Activated T-helper 2 cell treated with anti-CD3 and anti-CD28 coated beads, Interferon-gamma antibody, Interleukin-2, Interleukin-4, amounts not matched to agents 10 μg/mL and 5 μg/mL and 100 μg/mL, durations not matched to agents 14 hours and 24 hours and 36 hours (primary cell): Measurements from ENCODE around the gene CAVIN2. TPM values are rescaled to one million over a fixed set of nuclear protein-coding genes. Genes with fewer than 3 reads are reported as not detected.

Source experiments
- DNase-seq: peaks from one replicate; pipeline ENCODE4 v3.0.0; 2021; ENCODE audit warnings: low spot score
- H3K27ac Mint-ChIP-seq: one replicate; pipeline ENCODE4 v1.8.0; 2021; ENCODE audit warnings: mixed read lengths
- H3K27me3 Mint-ChIP-seq: one replicate; pipeline ENCODE4 v1.8.0; 2021; ENCODE audit warnings: low read depth, mixed read lengths
- H3K36me3 Mint-ChIP-seq: one replicate; pipeline ENCODE4 v1.8.0; 2021; ENCODE audit warnings: low read depth, mixed read lengths
- H3K4me1 Mint-ChIP-seq: one replicate; pipeline ENCODE4 v1.8.0; 2021; ENCODE audit warnings: low read depth, mixed read lengths
- H3K4me3 Mint-ChIP-seq: one replicate; pipeline ENCODE4 v1.8.0; 2021; ENCODE audit warnings: low read depth, mild to moderate bottlenecking, moderate library complexity, mixed read lengths
- H3K9me3 Mint-ChIP-seq: one replicate; pipeline ENCODE4 v1.8.0; 2021; ENCODE audit warnings: mixed read lengths
- intact Hi-C: fragments of 100-400 bp; cut with micrococcal nuclease; formaldehyde crosslinking; loops from one replicate; pipeline ENCODE4 v1.15.1; 2023
- total RNA-seq: library from RNA; stranded (reverse); gene quantifications from 2 replicates; pipeline ENCODE4 v1.2.3, GENCODE V29; 2022

The CAVIN2 gene
- total RNA-seq, 1 donor from 2014 or later, result not detected

DNA sequence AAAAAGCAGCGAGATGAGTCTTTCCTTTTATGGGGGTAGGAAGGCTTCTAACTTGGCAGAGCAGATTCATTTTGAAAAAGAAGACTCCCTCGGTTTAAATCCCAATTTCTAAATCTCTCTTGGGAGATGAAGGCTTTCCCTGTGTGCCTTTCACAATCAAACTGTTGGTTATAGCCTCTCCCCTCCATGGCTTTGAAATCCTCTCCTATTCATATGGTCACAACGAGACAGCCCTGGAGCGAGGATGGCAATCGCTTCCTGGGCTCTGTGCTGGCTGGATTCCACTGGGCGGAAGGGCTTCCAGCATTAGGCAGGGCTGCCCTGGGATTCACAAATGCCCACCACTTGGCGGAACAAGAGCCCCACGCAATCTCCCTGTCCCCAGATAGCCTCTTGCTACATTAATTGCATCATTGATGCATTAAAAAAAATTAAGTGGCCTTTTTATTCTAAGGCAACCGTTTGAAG lies 1.6 kb downstream of the CAVIN2 start:
- intact Hi-C loops, result no loop called here
- peaks cover 44% of the 10 kb centered on the region for H3K27me3 Mint-ChIP-seq
- DNase-seq, result no peak
- no peaks in the 10 kb centered on the region for H3K9me3 Mint-ChIP-seq
- H3K27ac Mint-ChIP-seq, result no peak overlapping the region
- H3K36me3 Mint-ChIP-seq, result no peaks in the 10 kb centered on the region
- H3K4me3 Mint-ChIP-seq, result no peak overlapping the region
- H3K4me1 Mint-ChIP-seq, result no peaks in the 10 kb centered on the region

DNA sequence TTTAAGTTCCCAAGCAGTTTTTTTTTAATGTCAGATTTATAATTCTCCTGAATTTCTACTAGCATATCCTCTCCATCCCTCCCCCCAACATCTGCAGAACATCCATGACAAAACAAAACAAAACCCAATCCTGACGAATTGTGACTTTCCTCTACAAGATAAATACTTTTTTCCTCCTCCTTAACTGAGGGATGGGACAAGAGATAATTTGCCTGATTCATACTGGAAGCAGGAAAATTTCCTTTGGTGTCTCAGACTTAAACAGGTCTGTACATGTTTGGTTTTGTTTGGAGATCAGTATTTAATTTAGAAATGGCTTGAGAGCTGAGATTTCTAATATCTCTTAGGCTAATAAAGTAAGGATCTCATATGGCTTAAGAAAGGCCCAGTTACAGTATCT lies 2.2 kb downstream of the CAVIN2 start:
- DNase-seq, result no peak
- intact Hi-C loops, result no loop called here
- peaks cover 46% of the 10 kb centered on the region for H3K27me3 Mint-ChIP-seq
- no peaks in the 10 kb centered on the region for H3K4me1 Mint-ChIP-seq
- H3K9me3 Mint-ChIP-seq, result no peaks in the 10 kb centered on the region
- H3K36me3 Mint-ChIP-seq, result no peaks in the 10 kb centered on the region
- no peak overlapping the region for H3K4me3 Mint-ChIP-seq
- no peak overlapping the region for H3K27ac Mint-ChIP-seq

DNA sequence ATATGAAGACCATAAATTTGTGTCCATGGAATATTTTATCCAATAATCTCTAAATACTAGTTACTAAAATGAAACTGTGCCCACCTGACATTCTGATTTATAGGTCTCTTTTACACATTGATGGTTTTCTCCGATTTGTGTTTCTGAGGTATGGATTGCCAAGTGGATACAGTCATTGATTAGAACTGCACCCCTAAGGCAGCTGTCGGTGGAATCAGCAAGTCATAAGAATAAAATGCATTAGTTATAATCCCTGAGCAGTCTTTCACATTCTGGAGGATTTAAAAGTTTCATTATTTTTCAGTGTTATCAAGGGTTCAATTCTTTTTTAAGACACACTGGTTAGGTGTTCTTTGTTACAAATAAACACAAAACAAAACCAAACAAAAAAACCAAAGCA lies 6.0 kb downstream of the CAVIN2 start:
- H3K4me1 Mint-ChIP-seq, result no peaks in the 10 kb centered on the region
- no peaks in the 10 kb centered on the region for H3K36me3 Mint-ChIP-seq
- no peaks in the 10 kb centered on the region for H3K9me3 Mint-ChIP-seq
- no peak for DNase-seq
- H3K27me3 Mint-ChIP-seq, result peaks cover 39% of the 10 kb centered on the region
- intact Hi-C loops, result no loop called here
- H3K4me3 Mint-ChIP-seq, result no peak overlapping the region
- no peak overlapping the region for H3K27ac Mint-ChIP-seq

DNA sequence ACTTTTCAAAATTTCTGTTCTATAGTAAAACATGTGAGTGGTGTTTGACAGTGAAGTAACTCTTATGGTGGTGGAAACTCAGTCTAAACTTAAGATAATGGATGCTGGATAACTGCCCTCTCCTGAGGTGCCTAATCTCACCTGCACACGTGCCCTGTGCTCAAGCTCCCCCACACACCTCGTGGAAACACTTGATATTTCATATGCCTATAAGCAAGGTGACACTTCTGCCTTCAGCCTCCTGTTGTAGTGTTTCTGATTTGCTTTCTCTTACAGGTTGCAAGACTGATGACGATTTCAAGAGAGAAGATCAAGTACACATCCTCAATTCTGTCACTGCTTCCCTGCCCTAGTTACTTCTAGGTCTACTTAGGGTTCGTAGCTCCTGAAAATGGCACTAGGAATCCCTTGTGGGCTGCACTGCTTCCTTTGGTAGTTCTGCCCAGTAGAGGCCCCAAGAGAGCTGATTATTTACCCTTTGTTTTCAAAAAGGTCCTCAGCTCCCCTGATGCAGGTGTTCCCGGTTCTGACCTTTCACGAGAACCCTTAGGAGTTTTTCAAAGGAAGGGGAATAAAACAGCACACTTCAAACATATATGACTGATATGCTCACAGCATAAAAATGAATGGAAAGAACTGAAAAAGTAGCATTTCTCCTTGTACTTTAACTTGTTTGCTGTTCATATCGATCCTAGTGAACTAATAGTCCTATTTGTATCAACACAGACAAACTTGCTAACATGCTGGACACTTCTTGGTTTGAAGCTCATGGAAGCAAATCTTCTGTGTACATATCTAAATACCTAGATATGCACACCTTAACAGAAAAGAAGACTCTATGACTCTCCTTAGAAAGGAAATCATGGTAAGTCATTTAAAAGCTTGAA lies 6.7 kb downstream of the CAVIN2 start:
- H3K36me3 Mint-ChIP-seq, result no peaks in the 10 kb centered on the region
- intact Hi-C loops, result no loop called here
- peaks cover 34% of the 10 kb centered on the region for H3K27me3 Mint-ChIP-seq
- no peak overlapping the region for H3K27ac Mint-ChIP-seq
- no peaks in the 10 kb centered on the region for H3K4me1 Mint-ChIP-seq
- no peak overlapping the region for H3K4me3 Mint-ChIP-seq
- H3K9me3 Mint-ChIP-seq, result no peaks in the 10 kb centered on the region
- no peak for DNase-seq

DNA sequence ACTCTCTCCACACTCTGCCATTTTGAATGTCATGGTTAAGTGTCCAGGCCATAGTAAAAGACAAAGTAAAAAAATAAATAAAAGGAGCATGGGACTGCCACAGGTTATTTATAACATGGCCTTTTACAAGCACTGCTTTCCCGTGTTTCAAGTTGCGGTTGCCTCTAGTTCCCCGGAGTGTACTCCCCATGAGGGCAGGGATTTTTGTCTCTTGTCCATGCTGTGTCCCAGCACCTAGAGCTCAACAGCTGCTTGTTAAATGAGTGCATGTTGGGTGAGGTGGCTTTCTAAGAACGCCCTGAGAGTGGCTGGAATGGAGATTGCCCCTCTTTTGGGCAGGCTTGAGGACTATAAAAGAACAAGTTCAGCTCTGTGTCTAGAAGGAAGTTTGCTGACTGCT lies 8.4 kb downstream of the CAVIN2 start:
- peaks cover 27% of the 10 kb centered on the region for H3K27me3 Mint-ChIP-seq
- no peak overlapping the region for H3K4me3 Mint-ChIP-seq
- no peaks in the 10 kb centered on the region for H3K9me3 Mint-ChIP-seq

DNA sequence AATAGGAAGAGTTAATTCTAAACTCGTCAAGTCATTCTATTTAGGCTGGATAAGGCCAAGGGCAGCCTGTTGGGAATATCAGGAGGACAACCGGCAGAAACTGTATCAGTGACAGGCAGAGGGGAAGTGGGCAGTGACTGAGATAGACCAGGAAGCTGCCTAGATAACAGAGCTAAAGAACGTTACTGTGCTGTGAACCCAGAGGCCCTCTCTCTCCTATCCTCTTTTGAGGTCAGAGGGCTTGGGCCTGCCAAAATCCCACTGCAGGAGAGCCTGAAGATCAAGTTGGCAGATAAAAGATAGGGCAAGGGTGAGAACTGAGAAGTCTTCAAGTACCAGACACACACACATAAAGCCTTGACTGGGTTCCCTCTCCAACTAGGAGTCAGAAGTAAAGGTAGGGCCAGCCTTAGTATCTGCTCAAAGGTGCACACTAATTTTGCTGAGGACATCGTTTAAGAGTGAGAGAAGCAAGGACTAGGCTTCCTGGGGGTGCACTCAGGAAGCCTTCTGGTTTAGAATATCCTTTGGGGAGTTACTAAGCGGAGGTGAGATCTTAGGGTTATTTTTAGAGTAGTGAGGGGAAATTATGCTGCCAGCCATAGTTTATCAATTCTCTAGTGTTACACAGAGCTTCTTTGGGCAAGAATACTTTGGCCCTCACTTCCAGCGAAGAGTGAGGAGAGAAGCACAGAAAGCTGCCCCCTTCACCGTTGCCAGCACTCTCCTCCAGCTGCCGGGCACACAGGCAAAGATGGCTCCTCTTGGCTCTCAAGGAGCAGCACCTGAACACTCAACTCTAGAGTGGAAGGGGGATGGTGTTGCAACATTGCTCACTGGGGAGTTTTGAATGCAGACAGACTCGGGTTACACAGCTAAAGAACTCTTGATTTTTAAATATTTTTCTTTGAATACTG lies 9.8 kb downstream of the CAVIN2 start:
- Mint-ChIP-seq H3K27me3 (peaks cover 31% of the 10 kb centered on the region), H3K4me3 (no peak overlapping the region), H3K36me3 (no peaks in the 10 kb centered on the region), H3K9me3 (no peaks in the 10 kb centered on the region), H3K4me1 (no peaks in the 10 kb centered on the region), H3K27ac (no peak overlapping the region)
- no peak for DNase-seq
- intact Hi-C loops, result no loop called here

More for the DNA sequence above, 8.4 kb downstream of the CAVIN2 start:
- no peak overlapping the region for H3K27ac Mint-ChIP-seq
- intact Hi-C loops, result no loop called here
- H3K4me1 Mint-ChIP-seq, result no peaks in the 10 kb centered on the region
- no peak for DNase-seq
- H3K36me3 Mint-ChIP-seq, result no peaks in the 10 kb centered on the region

DNA sequence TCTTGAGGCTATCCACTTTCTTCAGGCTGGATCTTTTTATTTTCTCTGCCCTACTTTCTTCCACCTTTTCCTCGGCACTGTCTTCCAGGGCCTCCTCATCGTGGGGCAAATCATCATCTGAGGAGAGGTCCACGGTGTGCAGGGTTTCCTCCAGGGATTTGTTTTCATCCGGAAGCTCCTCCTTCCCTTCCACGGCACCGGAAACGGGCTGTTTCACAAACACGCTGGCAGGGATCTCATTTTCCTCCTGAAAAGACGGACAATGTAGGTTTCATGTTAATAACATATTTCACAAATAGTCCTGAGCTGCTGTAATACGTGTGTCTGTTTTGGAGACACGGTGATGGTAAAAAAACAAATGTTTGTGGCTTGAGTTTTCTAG lies 10.4 kb downstream of the CAVIN2 start:
- Mint-ChIP-seq H3K9me3 (no peaks in the 10 kb centered on the region), H3K4me3 (no peak overlapping the region), H3K27me3 (peaks cover 31% of the 10 kb centered on the region), H3K27ac (no peak overlapping the region), H3K36me3 (no peaks in the 10 kb centered on the region), H3K4me1 (no peaks in the 10 kb centered on the region)
- intact Hi-C loops, result no loop called here
- DNase-seq, result no peak

DNA sequence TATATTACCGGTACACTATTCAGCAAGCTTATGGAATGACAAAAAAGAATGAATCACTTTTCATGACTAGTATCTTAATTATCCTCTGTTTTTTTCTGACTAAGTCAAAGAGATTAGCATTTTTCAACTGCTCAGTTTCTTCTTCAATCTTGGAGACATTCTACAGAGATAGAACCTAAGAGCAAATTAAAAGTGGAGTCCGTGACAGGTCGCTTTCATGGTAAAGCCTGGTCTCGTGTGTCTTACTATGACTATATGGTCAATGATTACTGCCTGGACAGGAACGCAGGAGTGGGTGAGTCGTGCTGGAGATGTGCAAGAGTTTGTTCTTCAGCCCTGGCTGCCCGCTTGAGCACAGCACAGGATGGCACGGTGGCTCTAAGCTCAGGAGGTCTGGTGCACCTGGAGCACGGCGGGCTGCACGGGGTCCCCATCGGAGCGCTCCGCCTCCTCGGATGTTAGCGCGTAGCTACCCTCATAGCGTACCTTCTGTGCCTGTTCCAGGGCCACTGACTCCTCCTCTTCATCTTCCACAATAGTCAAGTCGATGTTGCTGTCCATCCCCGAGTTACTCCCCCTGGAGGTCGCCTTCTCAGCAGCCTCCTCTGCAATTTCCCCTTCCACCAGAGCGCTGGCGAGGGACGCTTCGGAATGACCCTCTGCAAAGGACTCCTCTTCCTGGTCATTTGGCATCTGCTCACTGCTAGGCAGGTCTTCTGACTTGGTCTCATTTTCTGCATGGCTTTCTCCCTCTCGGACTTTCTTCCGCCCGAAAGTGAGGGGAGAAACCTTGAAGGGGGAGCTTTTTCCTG lies 11.1 kb downstream of the CAVIN2 start:
- Mint-ChIP-seq H3K27me3 (peaks cover 29% of the 10 kb centered on the region), H3K9me3 (no peaks in the 10 kb centered on the region), H3K36me3 (no peaks in the 10 kb centered on the region), H3K27ac (no peak overlapping the region), H3K4me3 (no peak overlapping the region), H3K4me1 (no peaks in the 10 kb centered on the region)
- intact Hi-C loops, result no loop called here
- DNase-seq, result no peak

DNA sequence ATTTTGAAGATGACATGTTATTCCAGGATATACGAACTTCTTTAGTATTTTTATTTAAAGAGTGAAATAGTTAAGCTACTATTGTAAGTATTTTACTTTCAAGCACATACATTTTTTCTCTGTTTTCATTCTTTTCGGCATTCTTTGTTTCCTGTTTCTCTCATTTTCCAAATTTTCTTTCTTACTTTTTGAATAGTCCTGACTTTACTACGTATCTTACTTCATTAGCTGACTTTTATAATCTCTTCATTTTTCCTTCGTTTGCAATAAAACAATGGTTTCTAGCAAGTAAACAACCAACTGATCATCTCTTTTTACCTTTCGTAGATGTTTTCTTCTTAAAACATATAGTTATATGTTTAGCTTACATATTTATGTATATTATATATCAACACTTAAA lies 11.8 kb downstream of the CAVIN2 start:
- no peaks in the 10 kb centered on the region for H3K36me3 Mint-ChIP-seq
- no peak overlapping the region for H3K4me3 Mint-ChIP-seq
- DNase-seq, result no peak
- no peaks in the 10 kb centered on the region for H3K4me1 Mint-ChIP-seq
- intact Hi-C loops, result no loop called here
- H3K27ac Mint-ChIP-seq, result no peak overlapping the region
- peaks cover 32% of the 10 kb centered on the region for H3K27me3 Mint-ChIP-seq
- H3K9me3 Mint-ChIP-seq, result no peaks in the 10 kb centered on the region

DNA sequence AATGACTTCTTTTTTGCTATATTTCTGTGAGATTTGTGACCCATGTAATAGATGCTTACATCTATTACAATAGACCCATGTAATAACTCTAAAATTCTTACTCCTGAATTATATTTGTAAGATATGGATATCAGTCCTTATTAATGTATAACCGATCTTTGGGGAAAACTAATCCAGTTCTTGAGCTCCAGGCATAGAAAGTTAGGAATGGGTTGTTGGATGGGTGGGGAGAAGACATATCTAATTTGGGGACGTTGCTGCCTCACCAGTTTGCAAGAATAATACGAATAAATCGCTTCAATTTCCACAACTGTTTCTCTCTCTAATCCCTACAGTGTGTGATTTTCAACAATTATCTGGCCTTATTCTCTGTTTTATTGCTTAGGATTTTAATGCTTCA lies 13.5 kb downstream of the CAVIN2 start:
- Mint-ChIP-seq H3K36me3 (no peaks in the 10 kb centered on the region), H3K27me3 (peaks cover 22% of the 10 kb centered on the region), H3K27ac (no peak overlapping the region), H3K4me3 (no peak overlapping the region), H3K9me3 (no peaks in the 10 kb centered on the region), H3K4me1 (no peaks in the 10 kb centered on the region)
- no peak for DNase-seq
- intact Hi-C loops, result no loop called here

DNA sequence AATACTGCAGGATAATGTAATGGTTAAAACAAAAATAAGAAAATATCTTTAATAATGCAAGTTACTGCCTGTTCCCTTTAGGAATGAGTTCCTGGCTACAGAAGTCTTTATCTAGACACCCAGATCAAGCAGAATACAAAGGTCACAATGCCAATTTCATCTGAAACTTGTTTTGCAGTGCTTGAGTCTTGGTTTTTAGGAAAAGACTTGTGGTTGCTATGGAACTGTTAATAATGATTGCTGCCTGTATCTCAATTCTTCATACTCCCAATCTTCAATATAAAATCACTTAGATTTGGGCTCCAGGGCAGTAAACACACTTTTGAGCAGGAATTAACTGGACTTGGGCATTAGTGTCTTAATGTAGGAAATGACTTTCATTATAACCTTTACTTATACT lies 14.2 kb downstream of the CAVIN2 start:
- Mint-ChIP-seq H3K36me3 (no peaks in the 10 kb centered on the region), H3K27ac (no peak overlapping the region), H3K27me3 (peaks cover 19% of the 10 kb centered on the region), H3K4me1 (no peaks in the 10 kb centered on the region), H3K4me3 (no peak overlapping the region), H3K9me3 (no peaks in the 10 kb centered on the region)
- DNase-seq, result no peak
- intact Hi-C loops, result no loop called here

DNA sequence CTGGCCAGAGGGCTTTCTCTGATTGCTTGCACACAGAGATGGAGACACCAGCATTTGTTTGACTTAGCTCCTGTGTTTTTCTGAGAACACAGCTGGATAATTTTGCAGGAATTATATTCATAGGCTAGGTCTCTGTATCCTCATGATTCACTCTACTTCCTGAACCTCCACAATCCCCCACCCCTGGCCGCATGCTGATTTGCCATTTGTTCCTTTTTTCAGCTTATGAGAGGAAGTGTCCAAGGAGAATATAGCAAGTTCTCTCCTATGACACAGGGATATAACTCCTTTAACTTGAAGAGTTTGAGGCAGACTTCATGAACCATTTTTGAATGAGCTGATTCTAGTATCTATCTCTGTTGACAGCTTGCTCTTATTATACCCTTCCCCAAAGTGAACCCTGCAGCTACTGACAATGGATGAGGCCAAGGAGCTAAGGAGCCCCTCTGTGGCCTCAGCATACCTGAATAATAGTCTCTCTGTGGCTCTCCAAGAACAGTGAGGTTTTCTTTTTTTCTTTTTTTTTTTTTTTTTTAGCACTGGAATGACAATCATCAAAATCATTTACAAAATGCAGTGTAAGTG lies 15.4 kb downstream of the CAVIN2 start:
- intact Hi-C loops, result no loop called here
- Mint-ChIP-seq H3K27me3 (peaks cover 19% of the 10 kb centered on the region), H3K27ac (no peak overlapping the region), H3K4me1 (no peaks in the 10 kb centered on the region), H3K4me3 (no peak overlapping the region), H3K9me3 (no peaks in the 10 kb centered on the region), H3K36me3 (no peaks in the 10 kb centered on the region)
- DNase-seq, result no peak
